ENCODE measurements around the gene DISP3. TPM values are rescaled to one million over a fixed set of nuclear protein-coding genes. Genes with fewer than 3 reads are reported as not detected.

The DISP3 gene
- total and polyA plus RNA-seq, 2 of the 13 experiments (the other 11 are each of a cell fraction or from before 2014, with no cell fraction given) = 0.08 to 0.13 TPM

GRCh38 chr1:11581445-11581991, 102.6 kb downstream of the DISP3 start (continued):
- TF ChIP-seq PRDM15 (CRISPR knock-in tag; IDR thresholded peaks at IDR 0.05) (no peak), ZNF597 (CRISPR knock-in tag; IDR thresholded peaks at IDR 0.05) (no peak), ZNF790 (CRISPR knock-in tag; IDR thresholded peaks at IDR 0.05; ENCODE audit: borderline replicate concordance) (no peak), HNRNPL (IDR thresholded peaks at IDR 0.05; ENCODE audit: low read depth, low read length) (no peak), ARNTL (CRISPR knock-in tag; IDR thresholded peaks at IDR 0.05) (no peak)

GRCh38 chr1:11585389-11585788, 106.4 kb downstream of the DISP3 start:
- Histone ChIP-seq H3K9ac (ENCODE audit: insufficient read depth, low read depth, low read length) (no peak overlapping the region), H3K4me3 (replicated peaks in 1 of 3; ENCODE audit: insufficient read depth in 1 of 3, low read depth in 2 of 3, low read length in 3 of 3) (no peak overlapping the region), H3K27ac (ENCODE audit: extremely low read length, insufficient read depth, low read length) (no peak overlapping the region), H3K79me2 (ENCODE audit: insufficient read depth, low read length) (no peaks in the 10 kb centered on the region), H3K36me3 (replicated peaks in 1 of 2; ENCODE audit: control insufficient read depth in 1 of 2, insufficient read depth in 2 of 2, low read length in 2 of 2) (no peaks in the 10 kb centered on the region), H4K20me1 (ENCODE audit: insufficient read depth, low read length) (no peaks in the 10 kb centered on the region), H3K27me3 (ENCODE audit: control insufficient read depth in 1 of 2, insufficient read depth in 2 of 2, low read length in 2 of 2) (peaks cover 3 to 49% of the 10 kb centered on the region in 2 experiments; a peak in 4 of 5 replicates), H3K9me3 (ENCODE audit: low read length) (no peaks in the 10 kb centered on the region), H3K4me1 (ENCODE audit: insufficient read depth, low read length) (no peaks in the 10 kb centered on the region), H3K4me2 (ENCODE audit: low read depth, low read length) (no peak overlapping the region), H2AFZ (ENCODE audit: low read length) (no peak overlapping the region)
- intact Hi-C loops (cut with micrococcal nuclease; ENCODE audit: unreplicated experiment) = no loop called here
- no peak for FAIRE-seq
- no TSS peak for BruUV-seq (replicated peaks)
- ATAC-seq = no peak
- POLR2A ChIA-PET = no interaction called here
- WGBS (ENCODE audit: low lambda C conversion rate) = 43% methylated on average over 11 of the region's 11 CpGs
- CTCF ChIA-PET (ENCODE audit: low intra/inter-chr PET ratio, low total read pairs) = no interaction called here
- in situ Hi-C loops (cut with HindIII; ENCODE audit: extremely low pct_ligation_motif_present, low pct_unique_long_range_greater_than_20kb) = no loop called here
- TF ChIP-seq ZNF414 (CRISPR knock-in tag; IDR thresholded peaks at IDR 0.05) (no peak), ZNF160 (CRISPR knock-in tag; IDR thresholded peaks at IDR 0.05) (no peak), CEBPB (IDR thresholded peaks at IDR 0.05; ENCODE audit: borderline replicate concordance, low read depth, low read length) (no peak)
- DNase-seq (ENCODE audit: low spot score) = no peak

Other genes with a start within 250 kb of the DISP3 start
- 34.6 and 42.8 TPM in 2 replicates for gene MTOR, start 216.6 kb upstream of the DISP3 start, total RNA-seq (2016; rRNA removed; fragmentation: Illumina TruSeq; extraction: Trizol)
- gene MTOR, start 216.6 kb upstream of the DISP3 start, polyA plus RNA-seq (2011; rRNA removed) = 24.6 and 31.8 TPM in 2 replicates
- gene UBIAD1, start 206.0 kb upstream of the DISP3 start, total RNA-seq (2016; rRNA removed; fragmentation: Illumina TruSeq; extraction: Trizol) = 12.5 and 16.9 TPM in 2 replicates
- 20.4 and 26.4 TPM in 2 replicates for gene UBIAD1, start 206.0 kb upstream of the DISP3 start, polyA plus RNA-seq (2011; rRNA removed)
- 112 and 118 TPM in 2 replicates for gene FBXO2, start 175.3 kb downstream of the DISP3 start, total RNA-seq (2016; rRNA removed; fragmentation: Illumina TruSeq; extraction: Trizol)
- 79.1 and 79.3 TPM in 2 replicates for gene FBXO2, start 175.3 kb downstream of the DISP3 start, polyA plus RNA-seq (2011; rRNA removed)
- gene FBXO44, start 175.7 kb downstream of the DISP3 start, total RNA-seq (2016; rRNA removed; fragmentation: Illumina TruSeq; extraction: Trizol) = 13.4 and 22.4 TPM in 2 replicates
- gene FBXO44, start 175.7 kb downstream of the DISP3 start, polyA plus RNA-seq (2011; rRNA removed) = 27.9 and 31.2 TPM in 2 replicates
- gene FBXO6, start 185.0 kb downstream of the DISP3 start, total RNA-seq (2016; rRNA removed; fragmentation: Illumina TruSeq; extraction: Trizol) = 10.0 and 10.7 TPM in 2 replicates
- 8.0 and 8.1 TPM in 2 replicates for gene FBXO6, start 185.0 kb downstream of the DISP3 start, polyA plus RNA-seq (2011; rRNA removed)
- gene MAD2L2, start 202.0 kb downstream of the DISP3 start, total RNA-seq (2016; rRNA removed; fragmentation: Illumina TruSeq; extraction: Trizol) = 37.6 and 53.8 TPM in 2 replicates
- gene MAD2L2, start 202.0 kb downstream of the DISP3 start, polyA plus RNA-seq (2011; rRNA removed) = 51.8 and 53.0 TPM in 2 replicates
- 0.02 TPM in 1 of 2 replicates, not detected in the other for gene DRAXIN, start 212.6 kb downstream of the DISP3 start, total RNA-seq (2016; rRNA removed; fragmentation: Illumina TruSeq; extraction: Trizol)
- gene DRAXIN, start 212.6 kb downstream of the DISP3 start, polyA plus RNA-seq (2011; rRNA removed) = not detected in 2 replicates

Data from HepG2 (cell line).